Right atrium auricular region (tissue), 2 donors: ENCODE results near the gene TAF4. TPM values are rescaled to one million over a fixed set of nuclear protein-coding genes. Genes with fewer than 3 reads are reported as not detected.
"Not testable (repeated sequence)": the region's sequence is repeated elsewhere in the genome, so short reads cannot be mapped to it uniquely, and the experiment has no call there.

ENCODE experiments used
- DNase-seq: peaks from one replicate; pipeline ENCODE4 v3.0.0-alpha.2; 2019; ENCODE audit warnings: low spot score
- H3K27ac ChIP-seq, 2 donors: fragments of 200-600 bp; sonication (generic); 1 replicate in 1 of 2; 2 replicates in 1 of 2; pipeline ENCODE4 v1.5.1; 2016 to 2019
- H3K27me3 ChIP-seq, 2 donors: fragments of 200-600 bp; sonication (generic); one replicate each; pipeline versions ENCODE4 v1.5.1 to v1.6.0; 2017 to 2019
- H3K36me3 ChIP-seq: fragments of 200-600 bp; sonication (generic); one replicate; pipeline ENCODE4 v1.5.1; 2016
- H3K4me1 ChIP-seq, 2 donors: fragments of 200-600 bp; sonication (generic); one replicate each; pipeline versions ENCODE4 v1.5.1 to v1.6.0; 2017 to 2019
- H3K4me3 ChIP-seq, 2 donors: fragments of 200-600 bp; sonication (generic); 1 replicate in 1 of 2; 2 replicates in 1 of 2; pipeline ENCODE4 v1.5.1; 2017 to 2019; ENCODE audit warnings: mild to moderate bottlenecking in 1 of 2, moderate library complexity in 1 of 2
- H3K9me3 ChIP-seq, 2 donors: fragments of 200-600 bp; sonication (generic); one replicate each; pipeline ENCODE4 v1.5.1; 2019
- total RNA-seq, 2 donors: library from RNA; depleted of rRNA; stranded (reverse); fragments of >200 nt; gene quantifications; one replicate each; pipeline ENCODE4 v1.1.0, GENCODE V29; 2016
- TF ChIP-seq, protein P1 (sequence below), 2 donors: fragments of 200-600 bp; sonication (generic); IDR thresholded peaks; one replicate each; pipeline ENCODE4 v1.5.1; 2019; ENCODE audit warnings: antibody characterized with exemption in 2 of 2

The TAF4 gene
- total RNA-seq, 2 donors from 2014 or later, result 8.3 to 18.0 TPM

GRCh38 chr20:61988665-61989064, 77.0 kb downstream of the TAF4 start:
- DNase-seq, result no peak
- no peaks in the 10 kb centered on the region for H3K4me1 ChIP-seq
- TF ChIP-seq, protein P1, sequence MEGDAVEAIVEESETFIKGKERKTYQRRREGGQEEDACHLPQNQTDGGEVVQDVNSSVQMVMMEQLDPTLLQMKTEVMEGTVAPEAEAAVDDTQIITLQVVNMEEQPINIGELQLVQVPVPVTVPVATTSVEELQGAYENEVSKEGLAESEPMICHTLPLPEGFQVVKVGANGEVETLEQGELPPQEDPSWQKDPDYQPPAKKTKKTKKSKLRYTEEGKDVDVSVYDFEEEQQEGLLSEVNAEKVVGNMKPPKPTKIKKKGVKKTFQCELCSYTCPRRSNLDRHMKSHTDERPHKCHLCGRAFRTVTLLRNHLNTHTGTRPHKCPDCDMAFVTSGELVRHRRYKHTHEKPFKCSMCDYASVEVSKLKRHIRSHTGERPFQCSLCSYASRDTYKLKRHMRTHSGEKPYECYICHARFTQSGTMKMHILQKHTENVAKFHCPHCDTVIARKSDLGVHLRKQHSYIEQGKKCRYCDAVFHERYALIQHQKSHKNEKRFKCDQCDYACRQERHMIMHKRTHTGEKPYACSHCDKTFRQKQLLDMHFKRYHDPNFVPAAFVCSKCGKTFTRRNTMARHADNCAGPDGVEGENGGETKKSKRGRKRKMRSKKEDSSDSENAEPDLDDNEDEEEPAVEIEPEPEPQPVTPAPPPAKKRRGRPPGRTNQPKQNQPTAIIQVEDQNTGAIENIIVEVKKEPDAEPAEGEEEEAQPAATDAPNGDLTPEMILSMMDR (IDR thresholded peaks at IDR 0.05), result no peak
- peaks cover 0 to 18% of the 10 kb centered on the region in 2 donors for H3K9me3 ChIP-seq
- no peak overlapping the region for H3K4me3 ChIP-seq
- no peak overlapping the region for H3K27ac ChIP-seq
- H3K27me3 ChIP-seq, result no peaks in the 10 kb centered on the region
- peaks cover 47% of the 10 kb centered on the region for H3K36me3 ChIP-seq

GRCh38 chr20:61986762-61987321, 78.8 kb downstream of the TAF4 start:
- peaks cover 0 to 10% of the 10 kb centered on the region in 2 donors for H3K9me3 ChIP-seq

GRCh38 chr20:61985096-61985495, 80.6 kb downstream of the TAF4 start:
- Histone ChIP-seq H3K27me3 (no peaks in the 10 kb centered on the region), H3K4me1 (no peaks in the 10 kb centered on the region), H3K9me3 (no peaks in the 10 kb centered on the region), H3K36me3 (peaks cover 12% of the 10 kb centered on the region), H3K4me3 (no peak overlapping the region), H3K27ac (no peak overlapping the region)
- TF ChIP-seq, protein P1 (IDR thresholded peaks at IDR 0.05), result no peak
- DNase-seq, result no peak

More at GRCh38 chr20:61986762-61987321, 78.8 kb downstream of the TAF4 start:
- TF ChIP-seq, protein P1 (IDR thresholded peaks at IDR 0.05), result no peak
- peaks cover 30% of the 10 kb centered on the region for H3K36me3 ChIP-seq
- no peak for DNase-seq
- H3K4me3 ChIP-seq, result no peak overlapping the region
- no peaks in the 10 kb centered on the region for H3K4me1 ChIP-seq
- no peak overlapping the region for H3K27ac ChIP-seq
- no peaks in the 10 kb centered on the region for H3K27me3 ChIP-seq

GRCh38 chr20:61984431-61984830, 81.2 kb downstream of the TAF4 start:
- H3K27me3 ChIP-seq, DNase-seq, H3K4me3 ChIP-seq, H3K27ac ChIP-seq, H3K4me1 ChIP-seq, H3K36me3 ChIP-seq, H3K9me3 ChIP-seq: not testable (repeated sequence)

- Histone ChIP-seq H3K36me3 (peaks cover 8% of the 10 kb centered on the region), H3K9me3 (no peaks in the 10 kb centered on the region), H3K4me3 (no peak overlapping the region), H3K27ac (no peak overlapping the region), H3K4me1 (no peaks in the 10 kb centered on the region), H3K27me3 (no peaks in the 10 kb centered on the region)
- no peak for DNase-seq
- TF ChIP-seq, protein P1 (IDR thresholded peaks at IDR 0.05), result no peak
Observed at GRCh38 chr20:61983965-61984364, 81.7 kb downstream of the TAF4 start.

- peaks cover 8% of the 10 kb centered on the region for H3K36me3 ChIP-seq
- no peak overlapping the region for H3K4me3 ChIP-seq
- no peaks in the 10 kb centered on the region for H3K9me3 ChIP-seq
- no peak overlapping the region for H3K27ac ChIP-seq
- no peaks in the 10 kb centered on the region for H3K27me3 ChIP-seq
- H3K4me1 ChIP-seq, result no peaks in the 10 kb centered on the region
- no peak for DNase-seq
- TF ChIP-seq, protein P1 (IDR thresholded peaks at IDR 0.05), result no peak
Observed at GRCh38 chr20:61982951-61983315, 82.7 kb downstream of the TAF4 start.
